Measurements from ENCODE around the gene F9.

DNA sequence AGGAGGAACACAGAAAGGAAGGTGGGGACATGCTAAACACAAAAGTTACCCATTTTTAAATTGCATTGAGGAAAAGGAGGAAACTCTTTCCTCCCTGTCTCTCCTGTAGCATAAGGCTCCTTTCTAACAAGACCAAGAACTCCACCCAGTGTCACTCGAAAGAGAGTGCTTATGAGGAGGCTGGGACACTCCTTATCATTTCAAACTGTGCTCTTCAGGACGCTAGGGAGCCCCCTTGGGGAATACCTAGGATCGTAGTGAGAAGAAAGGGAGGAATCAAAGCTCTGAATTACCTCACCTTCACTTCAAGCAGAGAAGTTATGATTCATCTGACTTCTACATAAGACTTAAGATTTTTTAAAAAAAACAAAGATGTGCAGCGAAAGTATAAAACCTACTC, 65.5 kb downstream of the F9 start:
- TF ChIP-seq, protein P1, sequence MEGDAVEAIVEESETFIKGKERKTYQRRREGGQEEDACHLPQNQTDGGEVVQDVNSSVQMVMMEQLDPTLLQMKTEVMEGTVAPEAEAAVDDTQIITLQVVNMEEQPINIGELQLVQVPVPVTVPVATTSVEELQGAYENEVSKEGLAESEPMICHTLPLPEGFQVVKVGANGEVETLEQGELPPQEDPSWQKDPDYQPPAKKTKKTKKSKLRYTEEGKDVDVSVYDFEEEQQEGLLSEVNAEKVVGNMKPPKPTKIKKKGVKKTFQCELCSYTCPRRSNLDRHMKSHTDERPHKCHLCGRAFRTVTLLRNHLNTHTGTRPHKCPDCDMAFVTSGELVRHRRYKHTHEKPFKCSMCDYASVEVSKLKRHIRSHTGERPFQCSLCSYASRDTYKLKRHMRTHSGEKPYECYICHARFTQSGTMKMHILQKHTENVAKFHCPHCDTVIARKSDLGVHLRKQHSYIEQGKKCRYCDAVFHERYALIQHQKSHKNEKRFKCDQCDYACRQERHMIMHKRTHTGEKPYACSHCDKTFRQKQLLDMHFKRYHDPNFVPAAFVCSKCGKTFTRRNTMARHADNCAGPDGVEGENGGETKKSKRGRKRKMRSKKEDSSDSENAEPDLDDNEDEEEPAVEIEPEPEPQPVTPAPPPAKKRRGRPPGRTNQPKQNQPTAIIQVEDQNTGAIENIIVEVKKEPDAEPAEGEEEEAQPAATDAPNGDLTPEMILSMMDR (IDR thresholded peaks at IDR 0.05), result no peak
- no peak for TF ChIP-seq POLR2A (IDR thresholded peaks at IDR 0.05)
